Measurements from ENCODE around the gene CCDC90B. TPM values are rescaled to one million over a fixed set of nuclear protein-coding genes. Genes with fewer than 3 reads are reported as not detected.

Gene CCDC90B
- total RNA-seq, 2 experiments from 2014 or later: 23.5 to 25.7 TPM

DNA sequence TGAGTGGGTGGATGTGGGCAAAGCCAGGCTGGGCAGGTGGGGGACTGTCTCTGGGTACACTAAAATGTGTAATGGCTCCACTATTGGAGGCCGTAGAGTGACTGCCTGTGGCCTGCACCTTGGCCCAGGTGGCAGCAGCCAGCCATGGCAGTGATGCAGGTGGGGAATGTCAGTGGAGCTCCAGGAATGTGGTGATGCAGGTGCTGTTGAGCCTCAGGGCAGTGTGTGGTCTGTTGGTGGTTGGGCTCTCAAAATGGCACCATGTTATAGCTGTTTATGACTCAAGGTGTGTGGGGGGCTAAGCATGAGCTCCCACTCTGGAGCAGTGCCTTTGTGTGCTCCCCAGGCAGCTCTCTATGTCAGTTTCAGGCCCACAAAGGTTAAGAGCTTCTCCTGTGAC is 40.2 kb upstream of the CCDC90B start:
- CTCF ChIA-PET: no interaction called here
- no peaks in the 10 kb centered on the region for H3K4me1 Mint-ChIP-seq (ENCODE audit: low read depth)
- Histone ChIP-seq H3K4me3 (ENCODE audit: low read length) (no peak overlapping the region), H3K4me1 (ENCODE audit: insufficient read depth, low read length) (no peaks in the 10 kb centered on the region), H3K27ac (ENCODE audit: low read depth in 1 of 2, low read length in 2 of 2) (no peak overlapping the region), H3K36me3 (ENCODE audit: insufficient read depth, low read length) (no peaks in the 10 kb centered on the region), H3K9me3 (ENCODE audit: control insufficient read depth in 1 of 2, insufficient read depth in 1 of 2, low read length in 2 of 2) (peaks cover 0 to 10% of the 10 kb centered on the region in 2 experiments), H3K27me3 (ENCODE audit: control insufficient read depth in 1 of 2, insufficient read depth in 2 of 2, low read length in 2 of 2) (peaks cover 0 to 6% of the 10 kb centered on the region in 2 experiments)
- DNase-seq (no peak), ATAC-seq (ENCODE audit: poor library complexity) (no peak)
- peaks cover 4% of the 10 kb centered on the region for H3K9me3 Mint-ChIP-seq
- H3K27ac Mint-ChIP-seq: no peak overlapping the region
- no peak overlapping the region for H3K4me3 Mint-ChIP-seq
- no peaks in the 10 kb centered on the region for H3K36me3 Mint-ChIP-seq (ENCODE audit: low read depth)
- intact Hi-C loops (cut with DNase I, micrococcal nuclease): no loop called here
- TF ChIP-seq, protein P1, sequence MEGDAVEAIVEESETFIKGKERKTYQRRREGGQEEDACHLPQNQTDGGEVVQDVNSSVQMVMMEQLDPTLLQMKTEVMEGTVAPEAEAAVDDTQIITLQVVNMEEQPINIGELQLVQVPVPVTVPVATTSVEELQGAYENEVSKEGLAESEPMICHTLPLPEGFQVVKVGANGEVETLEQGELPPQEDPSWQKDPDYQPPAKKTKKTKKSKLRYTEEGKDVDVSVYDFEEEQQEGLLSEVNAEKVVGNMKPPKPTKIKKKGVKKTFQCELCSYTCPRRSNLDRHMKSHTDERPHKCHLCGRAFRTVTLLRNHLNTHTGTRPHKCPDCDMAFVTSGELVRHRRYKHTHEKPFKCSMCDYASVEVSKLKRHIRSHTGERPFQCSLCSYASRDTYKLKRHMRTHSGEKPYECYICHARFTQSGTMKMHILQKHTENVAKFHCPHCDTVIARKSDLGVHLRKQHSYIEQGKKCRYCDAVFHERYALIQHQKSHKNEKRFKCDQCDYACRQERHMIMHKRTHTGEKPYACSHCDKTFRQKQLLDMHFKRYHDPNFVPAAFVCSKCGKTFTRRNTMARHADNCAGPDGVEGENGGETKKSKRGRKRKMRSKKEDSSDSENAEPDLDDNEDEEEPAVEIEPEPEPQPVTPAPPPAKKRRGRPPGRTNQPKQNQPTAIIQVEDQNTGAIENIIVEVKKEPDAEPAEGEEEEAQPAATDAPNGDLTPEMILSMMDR (IDR thresholded peaks at IDR 0.05): no peak
- H3K27me3 Mint-ChIP-seq: peaks cover 52% of the 10 kb centered on the region
- POLR2A ChIA-PET: no interaction called here

DNA sequence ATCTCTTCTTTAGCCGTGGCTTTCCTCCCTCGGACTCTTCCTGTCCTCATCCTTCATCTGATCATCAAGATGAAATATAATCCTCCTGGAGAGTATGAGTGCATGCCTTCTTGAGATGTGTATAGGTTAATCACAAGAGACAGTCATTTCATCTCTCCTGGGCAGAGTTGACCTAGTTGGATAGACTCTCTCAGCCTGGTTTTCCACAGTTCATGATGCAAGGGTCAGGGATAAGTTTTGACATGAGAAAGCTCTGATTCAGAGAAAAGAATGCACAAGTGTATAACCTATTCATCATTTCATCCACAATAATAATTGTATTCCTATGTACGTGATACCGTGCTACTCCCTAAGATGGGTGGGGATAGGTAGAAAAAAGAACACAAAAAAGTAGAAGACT is 33.2 kb upstream of the CCDC90B start:
- ChIA-PET CTCF (no interaction called here), POLR2A (no interaction called here)
- no peak for DNase-seq

DNA sequence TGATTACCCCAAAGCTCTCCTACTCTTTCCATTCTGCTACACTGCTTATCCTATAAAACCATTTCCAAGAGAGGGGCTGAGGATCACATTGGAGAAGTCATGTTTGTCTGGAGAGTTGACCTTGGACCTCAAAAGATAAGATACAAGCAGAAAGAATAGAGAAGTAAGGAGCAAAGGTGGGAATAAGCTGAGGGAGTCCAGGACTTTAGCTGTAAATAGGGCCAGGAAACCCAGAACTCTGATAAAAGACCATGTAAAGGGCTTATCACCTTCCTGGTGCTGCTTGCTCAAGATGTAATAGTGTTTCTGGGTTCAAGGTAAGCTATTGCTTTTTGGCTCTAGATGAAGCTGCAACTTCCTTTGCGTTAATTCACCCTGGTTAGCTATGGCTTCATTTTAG is 32.8 kb upstream of the CCDC90B start:
- ATAC-seq (ENCODE audit: poor library complexity) (no peak), DNase-seq (no peak)
- H3K36me3 ChIP-seq (ENCODE audit: insufficient read depth, low read length): no peaks in the 10 kb centered on the region
- no peak overlapping the region for H3K27ac ChIP-seq (ENCODE audit: low read depth in 1 of 2, low read length in 2 of 2)
- TF ChIP-seq, protein P1 (IDR thresholded peaks at IDR 0.05): no peak
- H3K4me3 ChIP-seq (ENCODE audit: low read length): no peak overlapping the region
- no peaks in the 10 kb centered on the region for H3K9me3 Mint-ChIP-seq
- POLR2A ChIA-PET: no interaction called here
- CTCF ChIA-PET: no interaction called here
- no peak overlapping the region for H3K4me3 Mint-ChIP-seq
- peaks cover 29% of the 10 kb centered on the region for H3K27me3 Mint-ChIP-seq
- H3K9me3 ChIP-seq (ENCODE audit: control insufficient read depth in 1 of 2, insufficient read depth in 1 of 2, low read length in 2 of 2): no peaks in the 10 kb centered on the region
- H3K4me1 Mint-ChIP-seq (ENCODE audit: low read depth): no peaks in the 10 kb centered on the region
- H3K4me1 ChIP-seq (ENCODE audit: insufficient read depth, low read length): no peaks in the 10 kb centered on the region
- intact Hi-C loops (cut with DNase I, micrococcal nuclease): no loop called here
- H3K36me3 Mint-ChIP-seq (ENCODE audit: low read depth): no peaks in the 10 kb centered on the region
- no peaks in the 10 kb centered on the region for H3K27me3 ChIP-seq (ENCODE audit: control insufficient read depth in 1 of 2, insufficient read depth in 2 of 2, low read length in 2 of 2)
- no peak overlapping the region for H3K27ac Mint-ChIP-seq

More for the DNA sequence above, 33.2 kb upstream of the CCDC90B start:
- Histone ChIP-seq H3K9me3 (ENCODE audit: control insufficient read depth in 1 of 2, insufficient read depth in 1 of 2, low read length in 2 of 2) (no peaks in the 10 kb centered on the region), H3K27me3 (ENCODE audit: control insufficient read depth in 1 of 2, insufficient read depth in 2 of 2, low read length in 2 of 2) (peaks cover 0 to 4% of the 10 kb centered on the region in 2 experiments), H3K36me3 (ENCODE audit: insufficient read depth, low read length) (no peaks in the 10 kb centered on the region), H3K4me1 (ENCODE audit: insufficient read depth, low read length) (no peaks in the 10 kb centered on the region), H3K4me3 (ENCODE audit: low read length) (no peak overlapping the region), H3K27ac (ENCODE audit: low read depth in 1 of 2, low read length in 2 of 2) (no peak overlapping the region)
- intact Hi-C loops (cut with DNase I, micrococcal nuclease): no loop called here
- ATAC-seq (ENCODE audit: poor library complexity): no peak
- H3K27me3 Mint-ChIP-seq: peaks cover 33% of the 10 kb centered on the region
- no peaks in the 10 kb centered on the region for H3K9me3 Mint-ChIP-seq
- no peak overlapping the region for H3K4me3 Mint-ChIP-seq
- H3K36me3 Mint-ChIP-seq (ENCODE audit: low read depth): no peaks in the 10 kb centered on the region
- TF ChIP-seq, protein P1 (IDR thresholded peaks at IDR 0.05): no peak
- H3K4me1 Mint-ChIP-seq (ENCODE audit: low read depth): no peaks in the 10 kb centered on the region
- no peak overlapping the region for H3K27ac Mint-ChIP-seq

Data from CD4-positive, alpha-beta T cell (primary cell).